ENCODE data around the gene SRRM1.

DNA sequence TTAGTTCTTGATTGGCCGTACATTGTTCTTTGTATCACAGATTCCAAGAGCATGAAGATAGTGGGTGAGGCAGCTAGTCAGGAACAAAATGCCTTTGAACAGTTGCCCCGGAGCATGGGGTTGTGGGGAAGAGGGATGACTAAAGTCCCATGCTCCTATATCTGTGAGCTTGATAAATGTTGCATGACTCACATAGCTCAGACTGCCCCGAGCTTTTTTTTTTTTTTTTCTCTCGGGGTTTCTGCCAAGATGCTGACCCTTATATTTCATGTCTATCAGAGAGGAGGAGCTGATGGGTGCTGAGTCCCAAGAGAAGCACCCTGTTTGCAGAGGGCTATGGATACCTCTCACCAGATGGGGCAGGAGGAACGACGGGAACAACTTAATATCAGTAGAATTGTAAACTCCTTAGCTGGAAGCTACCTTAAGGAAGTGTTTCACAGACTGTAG, 40.6 kb downstream of the SRRM1 start:
- TF ChIP-seq, protein P1, sequence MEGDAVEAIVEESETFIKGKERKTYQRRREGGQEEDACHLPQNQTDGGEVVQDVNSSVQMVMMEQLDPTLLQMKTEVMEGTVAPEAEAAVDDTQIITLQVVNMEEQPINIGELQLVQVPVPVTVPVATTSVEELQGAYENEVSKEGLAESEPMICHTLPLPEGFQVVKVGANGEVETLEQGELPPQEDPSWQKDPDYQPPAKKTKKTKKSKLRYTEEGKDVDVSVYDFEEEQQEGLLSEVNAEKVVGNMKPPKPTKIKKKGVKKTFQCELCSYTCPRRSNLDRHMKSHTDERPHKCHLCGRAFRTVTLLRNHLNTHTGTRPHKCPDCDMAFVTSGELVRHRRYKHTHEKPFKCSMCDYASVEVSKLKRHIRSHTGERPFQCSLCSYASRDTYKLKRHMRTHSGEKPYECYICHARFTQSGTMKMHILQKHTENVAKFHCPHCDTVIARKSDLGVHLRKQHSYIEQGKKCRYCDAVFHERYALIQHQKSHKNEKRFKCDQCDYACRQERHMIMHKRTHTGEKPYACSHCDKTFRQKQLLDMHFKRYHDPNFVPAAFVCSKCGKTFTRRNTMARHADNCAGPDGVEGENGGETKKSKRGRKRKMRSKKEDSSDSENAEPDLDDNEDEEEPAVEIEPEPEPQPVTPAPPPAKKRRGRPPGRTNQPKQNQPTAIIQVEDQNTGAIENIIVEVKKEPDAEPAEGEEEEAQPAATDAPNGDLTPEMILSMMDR (conservative IDR thresholded peaks at IDR 0.05): no peak
- TF ChIP-seq ZFX (IDR thresholded peaks at IDR 0.05): no peak

Data from C4-2B (cell line).